Measurements from ENCODE around the gene SLC39A8. TPM values are rescaled to one million over a fixed set of nuclear protein-coding genes. Genes with fewer than 3 reads are reported as not detected.
"Not testable (repeated sequence)": the region's sequence is repeated elsewhere in the genome, so short reads cannot be mapped to it uniquely, and the experiment has no call there.

The SLC39A8 gene
- total RNA-seq, 2 experiments from 2014 or later: 84.1 to 87.8 TPM

DNA sequence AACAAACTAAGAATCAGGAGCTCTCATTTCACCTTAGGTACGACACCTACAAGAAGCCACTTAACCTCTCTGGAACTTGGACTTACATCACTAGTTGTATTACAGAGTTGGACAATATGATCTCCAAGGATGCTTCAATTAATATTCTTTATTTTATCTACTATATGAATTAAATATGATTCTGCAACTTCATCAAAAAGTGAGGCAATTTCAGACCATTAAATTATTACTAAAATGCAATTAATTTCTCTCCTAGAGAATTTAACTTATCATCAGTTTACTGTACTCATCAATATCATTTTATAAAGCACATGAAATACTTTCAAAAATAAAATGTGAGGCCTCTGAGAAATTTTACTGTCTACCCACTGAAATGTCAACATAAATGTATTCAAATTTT is 33.9 kb downstream of the SLC39A8 start:
- CTCF ChIA-PET: no interaction called here

DNA sequence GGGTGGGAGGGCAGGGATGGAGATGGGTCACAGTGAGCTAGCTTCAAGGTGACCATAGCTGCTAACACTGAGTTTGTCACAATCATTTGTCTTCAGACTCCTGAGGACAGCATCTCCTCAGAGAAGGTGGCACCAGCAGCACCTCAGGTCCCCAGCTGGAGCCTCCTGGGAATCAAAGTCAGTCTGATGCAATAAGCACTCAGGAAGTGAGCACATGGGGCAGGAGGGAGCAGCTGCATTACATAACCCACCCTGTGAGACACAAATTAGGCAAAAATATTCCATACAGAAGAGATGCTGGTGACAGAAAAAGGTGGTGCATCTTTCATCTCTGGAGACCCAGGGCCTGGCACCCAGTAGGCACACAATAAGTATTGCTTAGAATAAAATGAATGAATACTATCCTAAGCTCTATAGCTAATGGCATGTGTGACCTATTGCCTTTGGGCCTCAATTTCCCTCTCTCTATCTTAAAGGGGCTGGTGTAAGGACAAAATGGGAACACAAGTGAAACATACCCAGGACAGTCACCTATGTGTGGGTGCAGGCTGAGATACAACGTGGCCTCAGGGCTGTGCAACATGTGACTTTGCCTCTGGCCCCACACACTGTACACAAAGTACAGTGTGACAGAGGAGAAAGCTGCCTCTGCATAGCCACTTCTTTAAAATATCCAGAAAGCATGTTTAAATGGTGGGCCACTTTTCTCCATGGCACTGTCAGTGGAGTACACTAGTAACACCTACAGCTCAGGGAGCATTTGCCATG is 37.1 kb downstream of the SLC39A8 start:
- CTCF ChIA-PET: interaction anchor here (1.2 kb wide), 1 partner anchor 8 kb away, joined by 4 read pairs; no protein-coding TSS in a partner anchor
- POLR2A ChIA-PET: interaction anchor here (0.7 to 1.0 kb wide), 2 partner anchors 37 to 192 kb away, joined by 3 read pairs; partner anchors contain the start of gene SLC39A8

More for the DNA sequence above, 33.9 kb downstream of the SLC39A8 start:
- POLR2A ChIA-PET: no interaction called here

DNA sequence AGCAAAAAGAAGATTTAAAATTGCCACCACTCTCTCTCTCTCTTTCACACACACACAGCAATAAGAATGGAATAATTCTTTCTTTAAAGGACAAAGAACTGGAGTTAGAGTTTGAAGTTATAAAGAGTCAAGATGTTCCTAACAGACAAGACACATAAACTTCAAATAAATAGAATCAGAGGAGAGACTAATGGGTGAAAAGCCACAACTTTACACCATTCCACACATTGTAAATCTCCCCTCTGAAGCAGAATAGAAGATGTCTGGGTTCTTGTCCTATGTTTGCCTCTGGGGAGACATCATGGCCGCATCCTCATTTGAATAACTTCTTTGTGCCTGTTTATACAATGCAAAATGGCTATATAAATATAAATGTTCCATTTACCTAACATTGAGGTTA is 39.6 kb downstream of the SLC39A8 start:
- ChIA-PET POLR2A (no interaction called here), CTCF (interaction anchor here (0.6 kb wide), 1 partner anchor 494 kb away, joined by 5 read pairs; no protein-coding TSS in a partner anchor)

DNA sequence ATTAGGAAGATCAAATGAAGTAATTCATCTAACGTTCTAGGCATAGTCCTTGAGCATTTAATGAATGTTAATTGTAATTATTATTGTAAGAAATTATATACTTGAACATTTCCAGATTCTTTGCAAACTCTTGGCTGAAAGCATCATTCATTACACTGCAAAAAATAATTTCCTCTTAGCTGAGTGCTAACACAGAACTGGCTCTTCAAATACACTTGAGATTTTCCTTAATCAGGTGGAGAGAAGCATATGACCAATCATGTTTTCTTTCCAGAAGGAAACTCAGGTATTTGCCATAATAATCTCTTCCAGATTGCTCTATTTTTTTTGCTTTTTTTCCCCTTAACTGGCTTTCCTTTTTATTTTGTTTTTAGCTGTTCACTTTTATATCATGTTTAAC is 42.5 kb downstream of the SLC39A8 start:
- ChIA-PET CTCF (no interaction called here), POLR2A (no interaction called here)

DNA sequence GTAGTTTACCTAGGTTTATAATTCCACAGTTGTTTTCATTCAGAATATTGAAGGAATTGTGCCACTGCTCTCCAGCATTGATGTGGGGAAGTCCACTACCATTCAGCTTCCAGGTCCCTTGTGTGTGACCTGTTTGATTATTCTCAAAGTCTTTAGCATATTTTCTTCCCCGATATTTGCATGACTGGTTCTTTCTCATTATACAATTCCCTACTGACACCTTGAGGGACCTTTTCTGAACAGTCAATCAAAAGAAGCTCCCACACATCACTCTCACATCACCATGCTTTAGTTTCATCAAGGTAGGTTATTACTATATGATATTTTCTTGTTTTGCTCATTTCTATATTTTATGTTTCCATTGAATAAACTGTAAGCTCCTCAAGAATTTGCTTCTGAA is 44.1 kb downstream of the SLC39A8 start:
- ChIA-PET POLR2A (no interaction called here), CTCF (interaction anchor here (0.6 kb wide), 1 partner anchor 976 kb away, joined by 3 read pairs; no protein-coding TSS in a partner anchor)

DNA sequence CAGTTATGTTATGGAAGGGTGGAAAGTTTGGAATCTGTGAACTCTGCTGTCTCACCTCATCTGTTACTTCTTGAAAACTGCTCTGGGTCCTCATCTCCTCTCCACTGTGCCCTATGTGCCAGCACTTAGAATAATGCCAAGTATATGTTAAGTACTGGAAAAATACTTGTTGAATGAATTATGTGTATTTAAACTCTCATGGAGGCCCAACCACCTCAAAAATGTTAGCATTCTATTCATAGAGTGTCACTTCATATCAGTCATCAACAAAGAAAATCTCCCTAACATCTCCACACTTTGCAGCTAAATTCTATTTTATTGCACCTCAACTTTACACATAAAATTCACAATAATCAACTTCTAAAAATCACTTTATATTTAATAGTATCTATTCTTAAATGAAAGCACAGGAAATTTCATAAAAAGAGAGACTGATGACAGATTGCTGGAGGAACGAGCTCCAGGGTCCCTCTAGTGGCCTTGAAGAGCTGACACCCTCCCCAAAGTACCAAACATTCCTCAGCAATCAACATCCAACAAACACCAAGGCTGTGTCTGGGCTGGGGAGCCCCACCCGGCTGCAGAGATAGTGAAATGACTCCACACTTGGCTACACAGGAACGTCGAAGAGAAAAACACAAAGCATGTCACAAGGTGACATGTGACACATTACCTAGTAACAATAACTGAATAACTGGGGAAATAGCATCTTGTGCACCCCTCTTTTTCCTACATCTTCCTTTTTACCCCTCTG is 45.8 kb downstream of the SLC39A8 start:
- ChIA-PET CTCF (interaction anchor here (0.8 to 1.5 kb wide), 2 partner anchors 9 to 107 kb away, joined by 3 to 4 read pairs; no protein-coding TSS in a partner anchor), POLR2A (no interaction called here)

DNA sequence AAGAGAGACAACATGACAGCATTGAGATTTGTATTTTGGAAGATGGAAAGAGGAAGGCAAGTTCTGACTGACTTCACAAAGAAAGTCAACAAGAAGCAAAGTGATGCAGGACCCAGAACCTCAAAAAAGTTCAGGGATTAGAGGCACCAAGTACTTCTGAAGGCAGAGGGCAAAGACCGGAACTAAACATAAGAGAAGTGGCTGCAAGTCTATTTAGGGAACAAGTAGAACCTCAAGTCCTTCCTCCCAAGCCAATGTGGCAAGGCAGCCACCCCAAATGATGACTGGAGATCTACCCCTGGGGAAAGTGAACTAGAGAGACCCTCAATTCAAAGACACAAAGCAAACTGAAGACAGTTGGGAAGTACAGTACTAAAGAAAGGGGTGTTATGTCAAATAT is 46.6 kb downstream of the SLC39A8 start:
- POLR2A ChIA-PET: no interaction called here
- CTCF ChIA-PET: no interaction called here

DNA sequence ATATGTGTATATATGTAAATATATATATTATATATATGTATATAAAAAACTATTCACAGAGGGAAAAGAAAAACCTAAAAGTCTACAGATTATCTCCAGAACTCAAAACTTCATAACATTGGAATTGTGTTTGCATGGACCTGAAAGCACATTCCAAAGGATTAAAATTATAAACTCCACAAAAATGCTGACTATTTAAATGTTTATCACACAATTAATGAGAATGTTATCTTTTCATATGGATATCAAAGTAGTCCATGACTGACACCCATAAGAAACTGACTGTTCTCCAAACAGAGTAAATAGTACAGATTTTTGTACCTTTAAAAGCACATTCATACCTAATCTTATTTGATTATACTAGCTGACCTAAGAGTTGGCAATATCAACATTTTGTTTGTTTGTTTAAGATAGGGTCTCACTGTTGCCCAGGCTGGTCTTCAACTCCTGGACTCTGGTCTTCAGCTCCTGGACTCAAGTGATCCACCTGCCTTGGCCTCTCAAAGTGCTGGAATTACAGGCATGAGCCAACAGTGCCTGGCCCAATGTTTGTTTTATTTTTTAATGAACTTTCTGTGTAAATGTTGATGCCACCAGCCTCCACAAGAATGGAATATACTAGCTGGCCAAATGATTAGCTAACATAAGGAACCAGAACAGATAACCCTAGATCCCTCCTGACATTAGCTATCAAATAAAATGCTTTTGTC is 50.0 kb downstream of the SLC39A8 start:
- POLR2A ChIA-PET: no interaction called here
- CTCF ChIA-PET: interaction anchor here (1.5 kb wide), 1 partner anchor 14 kb away, joined by 3 read pairs; no protein-coding TSS in a partner anchor

DNA sequence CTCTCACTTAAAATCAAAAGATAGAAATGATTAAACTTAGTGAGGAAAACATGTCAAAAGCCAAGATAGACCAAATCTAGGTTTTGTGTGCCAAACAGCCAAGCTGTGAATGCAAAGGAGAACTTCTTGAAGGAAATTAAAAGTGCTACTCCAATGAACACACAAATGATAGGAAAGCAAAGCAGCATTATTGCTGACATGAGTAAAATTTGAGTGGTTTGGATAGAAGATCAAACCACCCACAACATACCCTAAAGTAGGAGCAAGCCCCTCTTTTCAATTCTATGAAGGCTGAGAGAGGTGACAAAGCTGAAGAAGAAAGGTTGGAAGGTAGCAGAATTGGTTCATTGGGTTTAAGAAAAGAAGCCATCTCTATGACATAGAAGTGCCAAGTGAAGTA is 56.8 kb downstream of the SLC39A8 start:
- ChIA-PET CTCF (no interaction called here), POLR2A (no interaction called here)

DNA sequence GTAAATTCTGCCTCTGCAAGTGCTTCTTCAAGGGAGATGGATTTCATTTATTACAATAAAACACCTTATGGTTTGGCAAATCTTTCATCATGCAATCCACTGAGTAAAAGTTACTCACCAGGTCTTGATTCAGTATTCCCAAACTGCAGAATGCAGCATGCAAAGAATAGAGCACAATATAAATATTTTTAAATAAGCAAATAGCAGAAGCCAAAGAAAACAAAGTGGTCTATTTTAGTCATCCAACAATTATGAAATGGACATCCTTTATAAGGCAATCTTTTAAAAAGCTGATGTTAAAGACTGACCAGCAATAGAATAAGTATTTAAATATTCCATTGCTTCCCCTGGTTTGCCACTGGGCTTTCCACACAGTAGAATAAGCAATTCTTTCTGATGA is 59.5 kb downstream of the SLC39A8 start:
- ChIA-PET CTCF (no interaction called here), POLR2A (no interaction called here)

DNA sequence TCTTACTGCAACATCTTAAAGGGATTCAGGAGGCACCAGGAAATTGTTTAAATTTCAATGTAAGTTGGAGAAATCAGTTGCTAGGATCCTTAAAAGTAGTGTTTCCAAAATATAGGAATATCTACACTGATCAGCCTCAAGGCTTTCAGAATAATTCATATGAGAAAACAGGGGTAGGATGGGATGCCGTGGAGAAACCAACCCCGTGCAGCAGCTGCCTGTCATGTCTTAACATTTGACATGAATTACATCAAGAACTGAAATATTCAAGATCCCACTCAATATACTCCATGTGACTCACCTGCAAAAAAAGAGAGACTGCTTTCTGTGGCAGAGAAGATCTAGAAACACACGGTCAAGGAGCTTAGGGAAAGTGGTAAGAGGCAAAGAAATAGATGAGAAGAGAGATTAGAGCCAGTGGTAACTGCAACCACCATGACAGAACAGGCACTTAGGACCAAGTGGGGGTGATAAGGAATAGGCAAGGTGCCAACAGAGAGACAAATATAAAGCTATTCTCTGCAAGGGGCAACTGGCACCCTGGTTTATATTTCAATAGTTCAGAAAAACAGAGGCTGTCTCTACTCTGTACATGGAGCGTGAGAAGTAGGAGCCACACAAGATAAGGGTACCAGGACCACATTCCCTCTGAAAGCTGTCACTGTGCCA is 64.0 kb downstream of the SLC39A8 start:
- ChIA-PET CTCF (interaction anchor here (0.7 kb wide), 1 partner anchor 14 kb away, joined by 3 read pairs; no protein-coding TSS in a partner anchor), POLR2A (no interaction called here)

DNA sequence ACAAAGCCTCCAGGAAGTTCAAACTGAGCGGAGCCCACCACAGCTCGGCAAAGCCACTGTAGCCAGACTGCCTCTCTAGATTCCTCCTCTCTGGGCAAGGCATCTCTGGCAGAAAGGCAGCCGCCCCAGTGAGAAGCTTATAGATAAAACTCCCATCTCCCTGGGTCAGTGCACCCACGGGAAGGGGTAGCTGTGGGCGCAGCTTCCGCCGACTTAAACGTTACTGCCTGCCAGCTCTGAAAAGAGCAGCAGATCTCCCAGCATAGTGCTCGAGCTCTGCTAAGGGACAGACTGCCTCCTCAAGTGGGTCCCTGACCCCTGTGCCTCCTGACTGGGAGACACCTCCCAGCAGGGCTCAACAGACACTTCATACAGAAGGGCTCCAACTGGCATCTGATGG is 72.0 kb downstream of the SLC39A8 start:
- POLR2A ChIA-PET: not testable (repeated sequence)
- CTCF ChIA-PET: interaction anchor here (0.6 kb wide), 1 partner anchor 1248 kb away, joined by 5 read pairs; no protein-coding TSS in a partner anchor

DNA sequence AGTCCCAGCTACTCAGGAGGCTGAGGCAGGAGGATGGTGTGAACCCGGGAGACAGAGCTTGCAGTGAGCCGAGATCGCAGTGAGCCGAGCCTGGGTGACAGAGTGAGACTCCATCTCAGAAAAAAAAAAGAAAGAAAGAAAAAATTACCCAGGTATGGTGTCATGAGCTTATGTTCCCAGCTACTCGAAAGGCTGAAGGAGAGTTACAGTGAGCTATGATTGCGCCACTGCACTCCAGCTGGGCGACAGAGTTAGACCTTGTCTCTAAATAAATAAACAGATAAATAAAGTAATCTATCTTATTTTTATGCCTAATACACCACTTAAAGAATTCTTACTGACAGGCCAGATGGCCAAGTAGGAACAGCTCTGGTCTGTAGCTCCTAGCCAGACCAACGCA is 73.0 kb downstream of the SLC39A8 start:
- ChIA-PET POLR2A (no interaction called here), CTCF (no interaction called here)

DNA sequence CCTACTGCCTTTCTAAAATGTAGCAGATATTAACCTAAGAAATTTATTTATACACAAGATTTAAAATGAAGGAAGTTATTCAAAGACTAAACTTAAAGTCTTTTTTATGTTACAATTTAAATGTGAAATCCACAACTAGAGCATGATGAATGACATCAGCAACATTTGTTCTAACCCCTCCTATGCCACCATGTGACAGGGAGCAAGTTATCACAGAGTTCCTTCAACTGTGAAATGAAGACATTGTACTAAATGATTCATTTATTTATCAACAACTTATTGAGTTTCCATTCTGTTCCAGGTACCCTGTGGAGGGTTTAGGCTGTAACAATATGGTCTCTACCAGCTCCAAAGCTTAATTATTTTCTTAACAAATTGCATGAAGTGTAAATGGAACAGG is 76.9 kb downstream of the SLC39A8 start:
- ChIA-PET POLR2A (no interaction called here), CTCF (no interaction called here)

DNA sequence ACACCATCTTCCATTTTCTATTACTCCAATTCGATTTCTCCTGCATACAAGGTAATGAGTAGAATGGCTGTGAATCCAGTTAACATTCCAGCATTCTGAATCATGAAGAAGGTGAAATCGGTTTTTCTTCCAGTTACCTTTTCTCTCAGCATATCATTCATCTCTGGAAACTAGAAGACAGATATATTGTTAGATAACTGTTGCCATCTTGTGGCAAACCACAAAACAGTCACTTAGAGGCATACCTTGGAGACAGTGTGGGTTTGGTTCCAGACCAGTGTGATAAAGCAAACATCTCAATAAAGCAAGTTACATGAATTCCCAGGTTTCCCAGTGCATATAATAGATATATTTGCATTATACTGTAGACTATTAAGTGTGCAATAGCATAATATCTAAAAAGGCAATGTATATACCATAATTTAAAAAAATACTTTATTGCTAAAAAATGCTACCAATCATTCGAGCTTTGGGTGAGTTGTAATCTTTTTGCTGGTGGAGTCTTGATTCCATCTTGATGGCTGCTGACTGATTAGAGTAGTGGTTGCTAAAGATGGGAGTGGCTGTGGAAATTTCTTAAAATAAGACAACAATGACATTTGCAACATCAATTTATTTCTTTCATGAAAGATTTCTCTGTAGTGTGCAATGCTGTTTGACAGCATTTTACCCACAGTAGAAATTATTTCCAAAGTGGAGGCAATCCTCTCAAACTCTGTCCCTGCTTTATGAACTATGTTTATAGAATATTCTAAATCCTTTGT is 82.1 kb downstream of the SLC39A8 start:
- POLR2A ChIA-PET: no interaction called here
- CTCF ChIA-PET: no interaction called here

DNA sequence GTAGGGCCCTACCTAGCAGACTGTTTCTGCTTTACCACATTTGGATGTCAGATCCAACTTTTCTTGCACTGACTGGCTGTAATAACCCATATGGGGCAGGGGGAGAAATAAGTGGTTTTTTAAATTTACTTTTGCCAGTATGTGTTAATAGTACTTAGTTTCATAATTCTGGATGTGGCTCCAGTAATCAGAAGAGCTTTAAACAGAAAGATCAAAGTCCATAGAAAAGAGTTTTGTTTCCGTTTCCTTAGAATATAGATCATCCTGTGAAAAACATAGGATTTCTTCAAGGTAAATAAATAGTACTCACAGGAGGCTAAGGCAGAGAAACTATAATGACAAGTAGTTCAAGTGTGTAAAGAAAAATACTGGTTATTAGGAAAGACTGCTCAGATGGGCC is 85.6 kb downstream of the SLC39A8 start:
- ChIA-PET CTCF (no interaction called here), POLR2A (no interaction called here)

DNA sequence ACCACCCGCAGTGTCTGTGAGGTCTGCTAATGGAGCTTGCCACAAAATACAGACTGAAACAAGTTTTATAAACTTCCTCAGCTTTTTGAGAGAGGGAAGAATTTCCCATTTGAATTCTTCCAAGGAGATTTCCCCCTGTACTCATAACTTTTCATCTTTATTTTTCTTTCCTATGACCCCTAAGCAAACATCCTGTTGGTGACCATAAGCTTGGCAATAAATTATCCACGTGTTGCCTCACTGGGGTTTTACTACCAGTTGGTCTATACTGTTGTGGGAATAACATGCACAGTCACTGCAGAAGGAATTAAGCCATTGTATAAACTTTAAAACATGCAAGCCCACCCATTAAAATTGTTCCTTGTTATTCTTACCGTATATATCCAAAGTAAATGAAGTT is 86.2 kb downstream of the SLC39A8 start:
- CTCF ChIA-PET: interaction anchor here (0.6 kb wide), 1 partner anchor 172 kb away, joined by 4 read pairs; no protein-coding TSS in a partner anchor
- POLR2A ChIA-PET: no interaction called here

DNA sequence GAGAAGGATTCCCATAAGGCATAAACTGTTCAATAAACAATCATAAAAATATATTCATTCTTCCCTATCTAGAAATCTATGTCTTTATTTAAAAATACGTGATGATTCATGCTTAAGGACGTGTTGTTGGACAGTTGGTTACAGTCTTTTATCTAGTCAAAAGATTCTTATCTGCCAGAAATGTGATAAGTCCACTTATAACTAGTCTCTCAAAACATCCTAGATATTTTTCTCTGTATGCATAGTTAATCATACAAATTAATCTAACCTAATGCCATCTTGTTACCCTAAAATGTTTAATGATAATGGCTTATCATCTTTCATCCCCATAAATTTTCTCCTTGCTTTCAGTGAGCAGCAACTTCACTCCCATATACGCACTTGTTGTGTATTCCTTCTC is 89.0 kb downstream of the SLC39A8 start:
- ChIA-PET POLR2A (no interaction called here), CTCF (no interaction called here)

DNA sequence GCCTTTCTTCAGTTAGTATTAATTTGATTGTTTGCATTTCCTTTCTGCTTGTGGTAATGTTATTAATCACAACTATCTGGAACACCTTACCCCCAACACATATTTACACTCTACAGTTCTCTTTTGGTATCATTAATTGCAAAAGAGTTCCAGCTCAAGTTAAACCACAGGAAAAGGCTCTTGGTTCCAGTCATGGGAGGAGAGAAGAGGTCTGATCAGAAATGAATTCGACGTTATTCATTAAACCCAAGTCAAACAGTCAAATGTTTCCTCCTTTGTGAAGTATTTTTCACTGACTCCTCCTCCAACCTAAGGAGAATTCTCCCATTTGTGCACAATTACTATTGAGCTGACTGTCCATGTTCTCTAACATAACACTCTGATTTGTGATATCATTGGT is 91.4 kb downstream of the SLC39A8 start:
- ChIA-PET POLR2A (no interaction called here), CTCF (interaction anchor here (0.6 kb wide), 1 partner anchor 177 kb away, joined by 3 read pairs; no protein-coding TSS in a partner anchor)
